ENCODE results near the gene WDR53.
"Not testable (repeated sequence)": the region's sequence is repeated elsewhere in the genome, so short reads cannot be mapped to it uniquely, and the experiment has no call there.

WDR53 gene

GRCh38 chr3:196514913-196515621, 53.3 kb downstream of the WDR53 start, which contains the start of gene SMCO1:
SMCO1 (minus strand) TSS chr3:196515346; CDS start chr3:196515209, 137 bp downstream.
- DNase-seq: no peak

DNA sequence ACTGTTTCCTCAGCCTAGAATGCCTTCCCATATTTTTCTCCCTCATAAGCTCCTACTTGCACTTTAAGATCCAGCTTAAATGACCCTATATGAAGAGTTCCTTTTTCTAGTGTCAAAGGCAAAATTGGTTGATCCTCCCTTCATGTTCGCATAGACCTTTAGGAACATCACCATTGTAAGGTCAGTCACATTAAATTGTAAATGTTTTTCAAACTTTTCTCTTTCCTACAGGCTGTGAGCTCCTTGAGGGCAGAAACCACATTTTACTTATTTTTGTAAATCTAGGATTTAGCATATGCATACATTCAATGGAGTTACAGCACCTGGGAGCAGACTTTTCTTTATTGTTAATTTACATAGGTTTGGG, 54.0 kb downstream of the WDR53 start:
- DNase-seq: no peak

DNA sequence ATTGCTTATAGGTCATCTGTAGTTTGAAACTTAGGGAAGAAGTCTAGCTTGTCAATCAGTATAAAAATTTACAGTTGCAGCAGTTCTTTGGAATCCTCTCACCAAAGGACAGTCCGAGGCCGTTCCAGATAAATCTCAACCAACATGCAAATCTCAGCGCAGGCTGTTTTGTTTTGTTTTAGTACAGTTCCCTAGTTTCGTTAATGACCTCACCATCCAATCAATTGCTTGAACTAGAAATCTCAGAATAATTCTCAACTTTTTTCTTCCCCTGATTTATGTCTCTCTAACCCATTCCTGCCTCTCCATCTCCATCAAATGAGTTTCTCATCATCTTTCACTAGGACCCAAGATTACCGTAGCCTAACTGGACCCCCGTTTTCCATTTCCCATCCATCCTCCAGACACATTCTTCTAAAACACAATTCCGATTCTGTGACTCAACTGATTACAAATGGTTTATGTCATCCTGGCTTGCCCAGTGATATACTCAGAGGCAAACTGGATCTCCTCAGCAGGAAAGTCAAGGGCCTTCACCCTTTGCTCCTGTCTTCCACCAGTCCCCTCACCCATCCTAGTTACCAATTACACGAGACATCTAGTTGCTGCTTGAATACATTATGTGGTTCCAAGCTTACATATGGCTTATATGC, 54.5 kb downstream of the WDR53 start:
- no peak for DNase-seq

- DNase-seq: peak; percentile 86
Observed at GRCh38 chr3:196511646-196512425, 56.5 kb downstream of the WDR53 start.

- DNase-seq: not testable (repeated sequence)
Observed at GRCh38 chr3:196511108-196511507, 57.2 kb downstream of the WDR53 start.

- DNase-seq: no peak
Observed at GRCh38 chr3:196506687-196507086, 61.7 kb downstream of the WDR53 start.

DNA sequence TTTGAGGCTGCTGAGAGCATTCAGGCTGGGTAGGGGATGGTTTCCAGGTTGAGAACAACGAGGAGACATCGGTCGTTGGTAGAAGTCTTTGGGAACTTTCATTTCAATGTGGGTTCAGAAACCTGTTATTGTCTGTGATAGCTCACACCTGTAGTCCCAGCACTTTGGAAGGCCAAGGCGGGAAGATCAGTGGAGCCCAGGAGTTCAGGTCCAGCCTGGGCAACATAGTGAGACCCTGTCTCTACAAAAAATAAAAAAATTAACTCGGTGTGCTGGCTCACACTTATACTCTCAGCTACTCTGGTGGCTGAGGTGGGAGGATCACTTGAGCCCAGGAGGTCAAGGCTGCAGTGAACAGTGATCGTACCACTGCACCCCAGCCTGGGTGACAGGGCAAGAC, 63.8 kb downstream of the WDR53 start:
- DNase-seq: no peak

All from KG1 (cell line).